Cardiac fibroblast (primary cell): ENCODE results near the gene KIF16B.
A peak's percentile ranks its signal among the peaks of the same experiment; 100 is the strongest.
"Not testable (repeated sequence)": the region's sequence is repeated elsewhere in the genome, so short reads cannot be mapped to it uniquely, and the experiment has no call there.

Experiments used
- DNase-seq, 2 donors: peaks; one replicate each; pipeline versions ENCODE4 v3.0.0 to v3.0.0-alpha.2; 2010; ENCODE audit warnings: low read depth in 2 of 2
- H3K4me3 ChIP-seq, 2 donors: replicated peaks in 1 of 2; 1 replicate in 1 of 2; 2 replicates in 1 of 2; pipeline ENCODE4 v1.5.1; 2011; ENCODE audit warnings: low read depth in 2 of 2, low read length in 2 of 2, mild to moderate bottlenecking in 2 of 2, moderate library complexity in 1 of 2
- TF ChIP-seq, protein P1 (sequence below): IDR thresholded peaks from one replicate; pipeline ENCODE4 v1.5.1; 2011; ENCODE audit warnings: low read depth, mild to moderate bottlenecking, low read length, inconsistent platforms

KIF16B gene

GRCh38 chr20:16607364-16608276 lies 34.4 kb upstream of the KIF16B start:
- no peak for DNase-seq
- H3K4me3 ChIP-seq: no peak overlapping the region
- TF ChIP-seq, protein P1, sequence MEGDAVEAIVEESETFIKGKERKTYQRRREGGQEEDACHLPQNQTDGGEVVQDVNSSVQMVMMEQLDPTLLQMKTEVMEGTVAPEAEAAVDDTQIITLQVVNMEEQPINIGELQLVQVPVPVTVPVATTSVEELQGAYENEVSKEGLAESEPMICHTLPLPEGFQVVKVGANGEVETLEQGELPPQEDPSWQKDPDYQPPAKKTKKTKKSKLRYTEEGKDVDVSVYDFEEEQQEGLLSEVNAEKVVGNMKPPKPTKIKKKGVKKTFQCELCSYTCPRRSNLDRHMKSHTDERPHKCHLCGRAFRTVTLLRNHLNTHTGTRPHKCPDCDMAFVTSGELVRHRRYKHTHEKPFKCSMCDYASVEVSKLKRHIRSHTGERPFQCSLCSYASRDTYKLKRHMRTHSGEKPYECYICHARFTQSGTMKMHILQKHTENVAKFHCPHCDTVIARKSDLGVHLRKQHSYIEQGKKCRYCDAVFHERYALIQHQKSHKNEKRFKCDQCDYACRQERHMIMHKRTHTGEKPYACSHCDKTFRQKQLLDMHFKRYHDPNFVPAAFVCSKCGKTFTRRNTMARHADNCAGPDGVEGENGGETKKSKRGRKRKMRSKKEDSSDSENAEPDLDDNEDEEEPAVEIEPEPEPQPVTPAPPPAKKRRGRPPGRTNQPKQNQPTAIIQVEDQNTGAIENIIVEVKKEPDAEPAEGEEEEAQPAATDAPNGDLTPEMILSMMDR: no peak

DNA sequence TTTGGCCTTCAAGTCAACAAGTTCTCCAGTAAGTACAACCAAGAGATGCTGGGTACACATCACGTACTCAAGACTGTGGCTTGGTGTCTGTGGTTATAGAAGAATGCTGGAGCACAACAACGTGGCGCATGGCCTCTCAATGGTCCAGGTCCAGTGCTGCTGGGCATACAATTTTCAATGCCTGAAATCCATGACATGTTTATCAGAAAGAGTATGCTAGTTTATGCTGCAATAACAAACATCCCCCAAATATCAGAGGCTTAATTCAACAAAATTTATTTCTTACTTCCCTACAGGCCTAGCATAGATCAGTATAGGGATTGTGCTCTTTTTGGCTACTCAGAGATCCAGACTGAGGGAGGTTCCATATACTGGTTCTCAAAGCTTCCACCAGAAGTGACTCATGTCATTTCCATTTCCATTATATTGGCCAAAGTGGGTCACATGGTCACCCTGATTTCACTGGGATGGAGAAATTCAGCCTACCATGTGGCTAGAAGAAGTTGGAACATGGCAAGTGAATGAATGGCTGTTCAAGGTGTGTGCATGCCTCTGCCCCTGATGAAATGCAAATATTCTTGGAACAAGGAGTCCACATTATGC lies 33.3 kb upstream of the KIF16B start:
- peak in 1 of 2 donors; percentile 15 for DNase-seq
- TF ChIP-seq, protein P1: no peak
- H3K4me3 ChIP-seq: no peak overlapping the region

- TF ChIP-seq, protein P1: no peak
- DNase-seq: peak in 1 of 2 donors; percentile 50
- no peak overlapping the region for H3K4me3 ChIP-seq
These were observed 27.8 kb upstream of the KIF16B start for GRCh38 chr20:16601047-16601446.

GRCh38 chr20:16599257-16599656 lies 26.0 kb upstream of the KIF16B start:
- H3K4me3 ChIP-seq: no peak overlapping the region
- no peak for DNase-seq
- TF ChIP-seq, protein P1: no peak

DNA sequence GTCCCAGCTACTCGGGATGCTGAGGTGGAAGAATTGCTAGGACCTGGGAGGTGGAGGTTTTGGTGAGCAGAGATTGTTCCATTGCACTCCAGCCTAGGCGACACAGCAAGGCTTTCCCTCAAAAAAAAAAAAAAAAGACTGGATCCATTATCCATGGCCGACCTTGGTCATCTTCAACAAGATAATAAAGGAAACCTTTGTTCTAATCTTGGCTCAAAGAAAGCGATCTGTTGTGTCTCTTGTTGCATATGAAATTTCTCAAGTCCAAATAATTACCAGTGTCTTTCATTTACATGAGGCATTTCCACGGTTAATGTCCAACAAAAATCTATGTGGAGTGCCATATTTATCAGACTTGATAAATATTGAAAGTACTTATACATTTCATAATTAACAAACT lies 23.7 kb upstream of the KIF16B start:
- no peak overlapping the region for H3K4me3 ChIP-seq
- DNase-seq: no peak
- TF ChIP-seq, protein P1: no peak

GRCh38 chr20:16596404-16596803 lies 23.2 kb upstream of the KIF16B start:
- DNase-seq, H3K4me3 ChIP-seq: not testable (repeated sequence)

- TF ChIP-seq, protein P1: no peak
- H3K4me3 ChIP-seq: no peak overlapping the region
- no peak for DNase-seq
These were observed 22.1 kb upstream of the KIF16B start for GRCh38 chr20:16595376-16595775.
